Neural cell (in vitro differentiated cells): Measurements from ENCODE around the gene ZNF277. TPM values are rescaled to one million over a fixed set of nuclear protein-coding genes. Genes with fewer than 3 reads are reported as not detected.

Experiments
- H2AFZ ChIP-seq: fragments of 200-600, 300-800 bp; sonication (generic), shearing (Covaris generic); 2 replicates; pipeline ENCODE4 v1.6.0; 2014; ENCODE audit warnings: low read depth, mild to moderate bottlenecking, antibody characterized with exemption, low read length, moderate library complexity
- H3F3A ChIP-seq: fragments of 200-600 bp; shearing (Covaris generic); 2 replicates; pipeline ENCODE4 v1.6.1; 2016; ENCODE audit warnings: mild to moderate bottlenecking, moderate library complexity, mixed read lengths, antibody characterized with exemption, low read length; ENCODE audit not compliant: insufficient read depth, poor library complexity, severe bottlenecking
- H3K27ac ChIP-seq: fragments of 200-600, 300-800 bp; sonication (generic), shearing (Covaris generic); 2 replicates; pipeline ENCODE4 v1.5.1; 2014; ENCODE audit warnings: mild to moderate bottlenecking, low read length, moderate library complexity
- H3K27me3 ChIP-seq: fragments of 300-800, 200-600 bp; sonication (generic), shearing (Covaris generic); 2 replicates; pipeline ENCODE4 v1.6.0; 2014; ENCODE audit warnings: mild to moderate bottlenecking, low read depth, low read length, moderate library complexity; ENCODE audit not compliant: insufficient read depth
- H3K36me3 ChIP-seq: fragments of 300-800, 200-600 bp; sonication (generic), shearing (Covaris generic); 2 replicates; pipeline ENCODE4 v1.5.1; 2014; ENCODE audit warnings: mild to moderate bottlenecking, antibody characterized with exemption, low read length, moderate library complexity; ENCODE audit not compliant: insufficient read depth
- H3K4me2 ChIP-seq: fragments of 300-800, 200-600 bp; sonication (generic), shearing (Covaris generic); 2 replicates; pipeline ENCODE4 v1.6.0; 2014; ENCODE audit warnings: mild to moderate bottlenecking, low read length
- H3K4me3 ChIP-seq: fragments of 300-800, 200-600 bp; sonication (generic), shearing (Covaris generic); 2 replicates; pipeline ENCODE4 v1.5.1; 2014; ENCODE audit warnings: mild to moderate bottlenecking, low read length, moderate library complexity
- H3K79me2 ChIP-seq: fragments of 200-600 bp; shearing (Covaris generic); replicated peaks from 2 replicates; pipeline ENCODE4 v1.6.0; 2014; ENCODE audit warnings: mild to moderate bottlenecking, low read length, moderate library complexity; ENCODE audit not compliant: insufficient read depth
- H3K9ac ChIP-seq: fragments of 300-800, 200-600 bp; sonication (generic), shearing (Covaris generic); 2 replicates; pipeline ENCODE4 v1.6.1; 2016; ENCODE audit warnings: mild to moderate bottlenecking, low read length, mixed read lengths
- H3K9me2 ChIP-seq: fragments of 200-600 bp; shearing (Covaris generic); 2 replicates; pipeline ENCODE4 v1.6.1; 2016; ENCODE audit warnings: mild to moderate bottlenecking, low read length, mixed read lengths; ENCODE audit not compliant: insufficient read depth
- H3K9me3 ChIP-seq: fragments of 200-600, 300-800 bp; sonication (generic), shearing (Covaris generic); 2 replicates; pipeline ENCODE4 v1.6.1; 2016; ENCODE audit warnings: mild to moderate bottlenecking, mixed run types, low read length, moderate library complexity, mixed read lengths
- H4K20me1 ChIP-seq: fragments of 200-600 bp; shearing (Covaris generic); 2 replicates; pipeline ENCODE4 v1.6.1; 2016; ENCODE audit warnings: mild to moderate bottlenecking, mixed run types; ENCODE audit not compliant: insufficient read depth
- EP300 ChIP-seq: fragments of 450-650 bp; conservative IDR thresholded peaks from 2 replicates; pipeline ENCODE4 v1.6.1; 2014; ENCODE audit warnings: antibody characterized with exemption, mild to moderate bottlenecking, moderate library complexity; ENCODE audit not compliant: poor library complexity, severe bottlenecking
- EZH2 ChIP-seq: fragments of 200-600, 300-800 bp; shearing (Covaris generic), sonication (generic); IDR thresholded peaks from 2 replicates; pipeline ENCODE4 v1.6.1; 2014; ENCODE audit warnings: antibody characterized with exemption, low read length, borderline replicate concordance, mild to moderate bottlenecking; ENCODE audit not compliant: insufficient read depth, poor library complexity, severe bottlenecking
- MXI1 ChIP-seq: fragments of 450-650 bp; conservative IDR thresholded peaks from 2 replicates; pipeline ENCODE4 v1.6.1; 2014; ENCODE audit warnings: antibody characterized with exemption, mild to moderate bottlenecking; ENCODE audit not compliant: poor library complexity, severe bottlenecking
- POLR2AphosphoS5 ChIP-seq: IDR thresholded peaks from 2 replicates; pipeline ENCODE4 v1.6.1; 2012
- RAD21 ChIP-seq: fragments of 450-650 bp; conservative IDR thresholded peaks from 2 replicates; pipeline ENCODE4 v1.6.1; 2014; ENCODE audit warnings: antibody characterized with exemption, mild to moderate bottlenecking, moderate library complexity
- SMC3 ChIP-seq: fragments of 450-650 bp; conservative IDR thresholded peaks from 2 replicates; pipeline ENCODE4 v1.6.1; 2014; ENCODE audit warnings: antibody characterized with exemption, mild to moderate bottlenecking, moderate library complexity; ENCODE audit not compliant: poor library complexity
- TAF1 ChIP-seq: IDR thresholded peaks from 2 replicates; pipeline ENCODE4 v1.6.1; 2012; ENCODE audit warnings: low read depth
- polyA plus RNA-seq: library from polyadenylated mRNA; depleted of rRNA; stranded (reverse); fragments of >200 nt; gene quantifications from 2 replicates; pipeline ENCODE4 v1.2.3, GENCODE V29; 2014
- TF ChIP-seq, protein P1 (sequence below): fragments of 450-650 bp; IDR thresholded peaks from 2 replicates; pipeline ENCODE4 v1.5.1; 2014; ENCODE audit warnings: antibody characterized with exemption, mild to moderate bottlenecking, moderate library complexity; ENCODE audit not compliant: poor library complexity, severe bottlenecking
- TF ChIP-seq, protein P2 (sequence below): IDR thresholded peaks from 2 replicates; pipeline ENCODE4 v1.6.1; 2012; ENCODE audit warnings: borderline replicate concordance

The ZNF277 gene
- polyA plus RNA-seq, 1 donor from 2014 or later: 30.0 TPM

DNA sequence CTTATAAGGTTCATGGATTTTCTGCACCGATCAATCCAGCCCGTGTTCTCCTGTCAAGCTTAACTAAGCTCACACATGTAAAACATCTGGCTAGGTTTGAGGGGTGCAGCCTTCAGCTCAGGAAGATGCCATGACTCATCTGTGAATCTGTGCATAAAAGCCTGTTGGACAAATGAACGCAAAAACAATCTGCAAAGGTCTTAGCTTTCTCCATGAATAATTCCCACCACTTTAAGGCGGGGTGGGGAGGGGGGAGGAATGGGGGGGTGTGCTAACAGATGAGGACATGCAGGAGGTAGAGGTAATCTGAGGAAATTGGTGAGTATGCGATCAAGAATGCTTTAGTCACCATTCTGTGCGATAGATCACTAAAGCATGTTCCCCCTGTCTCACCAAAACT is 5.1 kb upstream of the ZNF277 start:
- Histone ChIP-seq H2AFZ (no peak overlapping the region), H3K9me3 (no peaks in the 10 kb centered on the region), H3K27ac (no peak overlapping the region), H3K9me2 (no peaks in the 10 kb centered on the region), H3F3A (no peaks in the 10 kb centered on the region), H3K79me2 (peaks cover 61% of the 10 kb centered on the region), H4K20me1 (no peaks in the 10 kb centered on the region), H3K36me3 (no peaks in the 10 kb centered on the region), H3K27me3 (no peaks in the 10 kb centered on the region), H3K9ac (no peak overlapping the region), H3K4me3 (no peak overlapping the region), H3K4me2 (no peak overlapping the region)
- TF ChIP-seq, protein P1, sequence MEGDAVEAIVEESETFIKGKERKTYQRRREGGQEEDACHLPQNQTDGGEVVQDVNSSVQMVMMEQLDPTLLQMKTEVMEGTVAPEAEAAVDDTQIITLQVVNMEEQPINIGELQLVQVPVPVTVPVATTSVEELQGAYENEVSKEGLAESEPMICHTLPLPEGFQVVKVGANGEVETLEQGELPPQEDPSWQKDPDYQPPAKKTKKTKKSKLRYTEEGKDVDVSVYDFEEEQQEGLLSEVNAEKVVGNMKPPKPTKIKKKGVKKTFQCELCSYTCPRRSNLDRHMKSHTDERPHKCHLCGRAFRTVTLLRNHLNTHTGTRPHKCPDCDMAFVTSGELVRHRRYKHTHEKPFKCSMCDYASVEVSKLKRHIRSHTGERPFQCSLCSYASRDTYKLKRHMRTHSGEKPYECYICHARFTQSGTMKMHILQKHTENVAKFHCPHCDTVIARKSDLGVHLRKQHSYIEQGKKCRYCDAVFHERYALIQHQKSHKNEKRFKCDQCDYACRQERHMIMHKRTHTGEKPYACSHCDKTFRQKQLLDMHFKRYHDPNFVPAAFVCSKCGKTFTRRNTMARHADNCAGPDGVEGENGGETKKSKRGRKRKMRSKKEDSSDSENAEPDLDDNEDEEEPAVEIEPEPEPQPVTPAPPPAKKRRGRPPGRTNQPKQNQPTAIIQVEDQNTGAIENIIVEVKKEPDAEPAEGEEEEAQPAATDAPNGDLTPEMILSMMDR: no peak
- no peak for TF ChIP-seq TAF1
- no peak for TF ChIP-seq POLR2AphosphoS5
- TF ChIP-seq RAD21: no peak
- TF ChIP-seq EP300: no peak
- TF ChIP-seq, protein P2, sequence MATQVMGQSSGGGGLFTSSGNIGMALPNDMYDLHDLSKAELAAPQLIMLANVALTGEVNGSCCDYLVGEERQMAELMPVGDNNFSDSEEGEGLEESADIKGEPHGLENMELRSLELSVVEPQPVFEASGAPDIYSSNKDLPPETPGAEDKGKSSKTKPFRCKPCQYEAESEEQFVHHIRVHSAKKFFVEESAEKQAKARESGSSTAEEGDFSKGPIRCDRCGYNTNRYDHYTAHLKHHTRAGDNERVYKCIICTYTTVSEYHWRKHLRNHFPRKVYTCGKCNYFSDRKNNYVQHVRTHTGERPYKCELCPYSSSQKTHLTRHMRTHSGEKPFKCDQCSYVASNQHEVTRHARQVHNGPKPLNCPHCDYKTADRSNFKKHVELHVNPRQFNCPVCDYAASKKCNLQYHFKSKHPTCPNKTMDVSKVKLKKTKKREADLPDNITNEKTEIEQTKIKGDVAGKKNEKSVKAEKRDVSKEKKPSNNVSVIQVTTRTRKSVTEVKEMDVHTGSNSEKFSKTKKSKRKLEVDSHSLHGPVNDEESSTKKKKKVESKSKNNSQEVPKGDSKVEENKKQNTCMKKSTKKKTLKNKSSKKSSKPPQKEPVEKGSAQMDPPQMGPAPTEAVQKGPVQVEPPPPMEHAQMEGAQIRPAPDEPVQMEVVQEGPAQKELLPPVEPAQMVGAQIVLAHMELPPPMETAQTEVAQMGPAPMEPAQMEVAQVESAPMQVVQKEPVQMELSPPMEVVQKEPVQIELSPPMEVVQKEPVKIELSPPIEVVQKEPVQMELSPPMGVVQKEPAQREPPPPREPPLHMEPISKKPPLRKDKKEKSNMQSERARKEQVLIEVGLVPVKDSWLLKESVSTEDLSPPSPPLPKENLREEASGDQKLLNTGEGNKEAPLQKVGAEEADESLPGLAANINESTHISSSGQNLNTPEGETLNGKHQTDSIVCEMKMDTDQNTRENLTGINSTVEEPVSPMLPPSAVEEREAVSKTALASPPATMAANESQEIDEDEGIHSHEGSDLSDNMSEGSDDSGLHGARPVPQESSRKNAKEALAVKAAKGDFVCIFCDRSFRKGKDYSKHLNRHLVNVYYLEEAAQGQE: no peak
- no peak for TF ChIP-seq MXI1
- TF ChIP-seq EZH2: no peak
- TF ChIP-seq SMC3: no peak

DNA sequence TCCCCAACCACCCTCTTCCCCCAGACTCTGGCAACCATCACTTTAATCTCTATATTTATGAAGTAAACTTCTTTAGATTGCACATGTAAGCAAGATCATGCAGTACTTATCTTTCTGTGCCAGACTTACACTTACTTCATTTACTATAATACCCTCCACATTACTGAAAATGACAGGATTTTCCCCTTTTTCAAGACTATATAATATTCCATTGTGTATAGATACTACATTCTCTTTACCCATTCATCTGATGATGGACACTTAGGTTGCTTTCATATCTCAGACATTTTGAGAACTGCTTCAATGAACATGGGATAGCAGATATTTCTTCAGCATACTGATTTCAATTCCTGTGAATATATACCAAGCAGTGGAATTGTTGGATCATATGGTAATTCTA is 4.7 kb upstream of the ZNF277 start:
- H3K79me2 ChIP-seq: peaks cover 63% of the 10 kb centered on the region
- TF ChIP-seq MXI1: no peak
- no peak for TF ChIP-seq TAF1
- no peak for TF ChIP-seq EP300
- no peak for TF ChIP-seq RAD21
- TF ChIP-seq, protein P1: no peak
- TF ChIP-seq SMC3: no peak
- TF ChIP-seq, protein P2: no peak
- no peak for TF ChIP-seq EZH2
- no peak for TF ChIP-seq POLR2AphosphoS5
- H2AFZ ChIP-seq: no peak overlapping the region
- H3K27me3 ChIP-seq: no peaks in the 10 kb centered on the region
- no peaks in the 10 kb centered on the region for H3K9me2 ChIP-seq
- no peaks in the 10 kb centered on the region for H3K36me3 ChIP-seq
- H3F3A ChIP-seq: no peaks in the 10 kb centered on the region
- H3K4me3 ChIP-seq: no peak overlapping the region
- H4K20me1 ChIP-seq: no peaks in the 10 kb centered on the region
- no peak overlapping the region for H3K9ac ChIP-seq
- no peaks in the 10 kb centered on the region for H3K9me3 ChIP-seq
- H3K27ac ChIP-seq: no peak overlapping the region
- H3K4me2 ChIP-seq: no peak overlapping the region
